HEK293T (cell line): ENCODE measurements around the gene CACNA1C.
A peak's percentile ranks its signal among the peaks of the same experiment; 100 is the strongest.

Source experiments
- CTCF ChIA-PET: fragments of 350-600 bp; formaldehyde crosslinking; extraction: SDS; loops from one replicate; lab custom pipeline; 2021; ENCODE audit warnings: antibody characterized with exemption, inconsistent platforms; lab: Yijun Ruan, JAX
- POLR2A ChIA-PET: fragments of 350-600 bp; formaldehyde crosslinking; extraction: SDS; loops from one replicate; lab custom pipeline; 2020; ENCODE audit warnings: antibody characterized with exemption, inconsistent platforms; lab: Yijun Ruan, JAX
- DNase-seq: peaks from one replicate; pipeline ENCODE4 v3.0.0; 2012; ENCODE audit warnings: mixed read lengths; ENCODE audit errors: extremely low spot score
- ARNT ChIP-seq: fragments of 450-650 bp; IDR thresholded peaks from 2 replicates; pipeline ENCODE4 v1.6.1; 2017; ENCODE audit warnings: mild to moderate bottlenecking
- BHLHE40 ChIP-seq: fragments of 450-650 bp; IDR thresholded peaks from 2 replicates; pipeline ENCODE4 v1.6.1; 2016; ENCODE audit warnings: mild to moderate bottlenecking, moderate library complexity, borderline replicate concordance
- CTBP1 ChIP-seq: fragments of 450-650 bp; IDR thresholded peaks from 2 replicates; pipeline ENCODE4 v1.6.1; 2016; ENCODE audit warnings: borderline replicate concordance
- ELF4 ChIP-seq: fragments of 450-650 bp; IDR thresholded peaks from 2 replicates; pipeline ENCODE4 v1.6.1; 2017; ENCODE audit warnings: antibody characterized with exemption
- FOXA1 ChIP-seq: fragments of 450-650 bp; IDR thresholded peaks from 2 replicates; pipeline ENCODE4 v1.6.1; 2016; ENCODE audit warnings: mild to moderate bottlenecking
- FOXK2 ChIP-seq: fragments of 450-650 bp; IDR thresholded peaks from 2 replicates; pipeline ENCODE4 v1.6.1; 2016; ENCODE audit warnings: mild to moderate bottlenecking
- FOXM1 ChIP-seq: fragments of 450-650 bp; IDR thresholded peaks from 2 replicates; pipeline ENCODE4 v1.6.1; 2017; ENCODE audit warnings: mild to moderate bottlenecking, borderline replicate concordance
- HDGF ChIP-seq: fragments of 450-650 bp; IDR thresholded peaks from 2 replicates; pipeline ENCODE4 v1.6.1; 2017; ENCODE audit warnings: antibody characterized with exemption, borderline replicate concordance
- L3MBTL2 ChIP-seq: fragments of 450-650 bp; conservative IDR thresholded peaks from 2 replicates; pipeline ENCODE4 v1.6.1; 2016; ENCODE audit warnings: mild to moderate bottlenecking
- LEF1 ChIP-seq: fragments of 450-650 bp; IDR thresholded peaks from 2 replicates; pipeline ENCODE4 v1.6.1; 2017; ENCODE audit warnings: mild to moderate bottlenecking, borderline replicate concordance
- NFRKB ChIP-seq: fragments of 450-650 bp; IDR thresholded peaks from 2 replicates; pipeline ENCODE4 v1.6.1; 2016; ENCODE audit warnings: mild to moderate bottlenecking, moderate library complexity
- SP1 ChIP-seq: fragments of 450-650 bp; IDR thresholded peaks from 2 replicates; pipeline ENCODE4 v1.6.1; 2017
- SUZ12 ChIP-seq: fragments of 450-650 bp; IDR thresholded peaks from 2 replicates; pipeline ENCODE4 v1.6.1; 2016; ENCODE audit warnings: mild to moderate bottlenecking
- TARDBP ChIP-seq: fragments of 450-650 bp; IDR thresholded peaks from 2 replicates; pipeline ENCODE4 v1.6.1; 2016
- ZNF384 ChIP-seq: fragments of 450-650 bp; IDR thresholded peaks from 2 replicates; pipeline ENCODE4 v1.6.1; 2016
- TF ChIP-seq, protein P1 (sequence below): fragments of 450-650 bp; IDR thresholded peaks from 2 replicates; pipeline ENCODE4 v1.6.1; 2016

The CACNA1C gene

DNA sequence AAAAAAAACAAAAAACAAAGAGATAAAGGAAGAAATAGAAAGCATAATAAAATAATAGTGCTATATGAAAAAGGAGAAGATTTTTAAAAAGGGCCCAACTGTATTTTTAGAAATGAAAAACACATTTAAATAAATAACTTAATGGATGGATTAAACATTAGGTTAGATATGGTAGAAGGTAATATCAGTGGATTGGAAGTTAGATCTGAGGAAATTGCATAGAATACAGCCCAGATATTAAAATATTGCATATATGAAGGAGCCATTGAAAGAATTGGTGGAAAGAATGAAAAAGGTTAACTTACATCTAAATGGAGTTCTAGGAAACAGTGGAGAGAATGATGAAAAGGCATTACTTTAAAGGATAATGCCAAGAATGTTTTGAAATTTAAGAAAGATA lies 27.8 kb downstream of the CACNA1C start:
- CTCF ChIA-PET = no interaction called here

DNA sequence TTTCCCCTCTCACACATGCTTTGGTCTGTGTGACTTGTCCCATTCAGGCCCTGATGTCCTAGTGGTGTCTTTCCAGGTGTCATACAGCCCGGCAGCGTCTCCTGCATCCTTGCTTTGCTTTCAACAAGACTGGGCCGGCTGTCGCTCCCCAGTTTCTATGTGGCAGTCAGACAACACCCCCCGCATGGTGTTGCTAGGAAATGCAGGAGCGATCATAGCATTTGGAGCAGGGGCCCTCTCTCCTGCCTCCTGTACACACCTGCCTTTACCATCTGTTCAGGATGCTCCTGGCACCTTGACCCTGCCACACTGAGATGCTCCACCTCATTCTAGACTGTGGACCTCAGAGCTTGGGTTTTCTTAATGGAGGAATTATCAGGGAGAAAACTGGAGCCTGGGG lies 29.5 kb downstream of the CACNA1C start:
- ChIA-PET POLR2A (no interaction called here), CTCF (no interaction called here)
- no peak for TF ChIP-seq ARNT
- TF ChIP-seq ZNF384 = no peak
- no peak for TF ChIP-seq HDGF
- TF ChIP-seq SP1 = no peak
- no peak for TF ChIP-seq FOXM1
- TF ChIP-seq, protein P1, sequence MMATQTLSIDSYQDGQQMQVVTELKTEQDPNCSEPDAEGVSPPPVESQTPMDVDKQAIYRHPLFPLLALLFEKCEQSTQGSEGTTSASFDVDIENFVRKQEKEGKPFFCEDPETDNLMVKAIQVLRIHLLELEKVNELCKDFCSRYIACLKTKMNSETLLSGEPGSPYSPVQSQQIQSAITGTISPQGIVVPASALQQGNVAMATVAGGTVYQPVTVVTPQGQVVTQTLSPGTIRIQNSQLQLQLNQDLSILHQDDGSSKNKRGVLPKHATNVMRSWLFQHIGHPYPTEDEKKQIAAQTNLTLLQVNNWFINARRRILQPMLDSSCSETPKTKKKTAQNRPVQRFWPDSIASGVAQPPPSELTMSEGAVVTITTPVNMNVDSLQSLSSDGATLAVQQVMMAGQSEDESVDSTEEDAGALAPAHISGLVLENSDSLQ = no peak
- TF ChIP-seq FOXK2 = no peak
- TF ChIP-seq SUZ12 = no peak
- no peak for TF ChIP-seq NFRKB
- TF ChIP-seq BHLHE40 = no peak
- no peak for DNase-seq

More for the DNA sequence above, 27.8 kb downstream of the CACNA1C start:
- POLR2A ChIA-PET = no interaction called here
- TF ChIP-seq, protein P1 = no peak
- no peak for TF ChIP-seq BHLHE40
- TF ChIP-seq FOXA1 = no peak
- TF ChIP-seq CTBP1 = no peak
- no peak for TF ChIP-seq L3MBTL2
- no peak for TF ChIP-seq ARNT
- TF ChIP-seq NFRKB = no peak
- no peak for TF ChIP-seq HDGF
- no peak for TF ChIP-seq TARDBP
- TF ChIP-seq FOXM1 = no peak
- DNase-seq = no peak

DNA sequence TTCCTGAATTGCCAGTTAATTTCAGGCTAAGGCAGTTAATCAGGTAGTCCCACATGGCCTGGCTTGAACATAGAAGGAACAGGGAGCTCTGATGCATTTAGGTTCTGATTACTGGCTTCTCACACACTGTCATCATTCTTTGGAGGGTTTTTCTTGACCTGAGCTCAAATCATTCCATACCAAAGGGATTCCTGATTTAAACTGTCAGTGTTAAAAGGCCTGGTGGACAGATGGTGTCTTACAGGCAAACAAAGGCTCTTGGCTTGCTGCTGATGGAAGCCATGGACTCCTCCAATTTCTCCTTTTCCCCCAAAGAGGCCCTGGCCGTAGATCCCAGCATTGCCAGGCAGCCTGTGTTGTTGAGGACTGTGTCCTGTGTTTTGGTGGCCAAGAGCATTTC lies 30.2 kb downstream of the CACNA1C start:
- ChIA-PET POLR2A (no interaction called here), CTCF (no interaction called here)
- DNase-seq = no peak
- TF ChIP-seq NFRKB = no peak
- no peak for TF ChIP-seq TARDBP
- TF ChIP-seq ARNT = no peak
- no peak for TF ChIP-seq HDGF
- no peak for TF ChIP-seq LEF1
- TF ChIP-seq BHLHE40 = no peak
- TF ChIP-seq SUZ12 = no peak
- no peak for TF ChIP-seq FOXA1
- TF ChIP-seq CTBP1 = no peak
- no peak for TF ChIP-seq ELF4
- TF ChIP-seq FOXM1 = no peak

DNA sequence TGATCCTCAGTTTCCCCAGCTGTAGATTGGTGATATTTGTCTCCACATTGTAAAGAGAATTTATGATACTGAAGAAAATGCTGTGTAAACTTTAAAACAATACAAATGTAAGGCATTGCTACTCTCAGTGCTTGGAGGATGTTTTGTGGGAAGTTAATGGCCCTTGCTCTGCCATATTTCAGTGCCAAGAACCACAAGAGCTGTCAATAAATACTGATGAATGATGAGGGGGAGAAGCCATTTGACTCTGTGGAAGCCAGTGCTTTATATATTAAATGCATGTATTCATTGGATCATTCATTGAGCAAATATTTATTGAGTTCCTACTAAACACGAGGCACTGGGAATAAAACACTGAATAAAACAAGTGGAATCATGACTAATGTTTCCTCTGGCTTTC lies 30.8 kb downstream of the CACNA1C start:
- POLR2A ChIA-PET = no interaction called here
- CTCF ChIA-PET = interaction anchor here (0.6 kb wide), 1 partner anchor 527 kb away, joined by 3 read pairs; no protein-coding TSS in a partner anchor
- TF ChIP-seq FOXA1 (no peak), NFRKB (no peak), L3MBTL2 (no peak), FOXK2 (no peak), SP1 (no peak), FOXM1 (no peak), ELF4 (no peak), BHLHE40 (no peak), ZNF384 (no peak), HDGF (no peak), CTBP1 (no peak), ARNT (no peak), TARDBP (no peak), SUZ12 (no peak), LEF1 (no peak)
- TF ChIP-seq, protein P1 = no peak
- no peak for DNase-seq

DNA sequence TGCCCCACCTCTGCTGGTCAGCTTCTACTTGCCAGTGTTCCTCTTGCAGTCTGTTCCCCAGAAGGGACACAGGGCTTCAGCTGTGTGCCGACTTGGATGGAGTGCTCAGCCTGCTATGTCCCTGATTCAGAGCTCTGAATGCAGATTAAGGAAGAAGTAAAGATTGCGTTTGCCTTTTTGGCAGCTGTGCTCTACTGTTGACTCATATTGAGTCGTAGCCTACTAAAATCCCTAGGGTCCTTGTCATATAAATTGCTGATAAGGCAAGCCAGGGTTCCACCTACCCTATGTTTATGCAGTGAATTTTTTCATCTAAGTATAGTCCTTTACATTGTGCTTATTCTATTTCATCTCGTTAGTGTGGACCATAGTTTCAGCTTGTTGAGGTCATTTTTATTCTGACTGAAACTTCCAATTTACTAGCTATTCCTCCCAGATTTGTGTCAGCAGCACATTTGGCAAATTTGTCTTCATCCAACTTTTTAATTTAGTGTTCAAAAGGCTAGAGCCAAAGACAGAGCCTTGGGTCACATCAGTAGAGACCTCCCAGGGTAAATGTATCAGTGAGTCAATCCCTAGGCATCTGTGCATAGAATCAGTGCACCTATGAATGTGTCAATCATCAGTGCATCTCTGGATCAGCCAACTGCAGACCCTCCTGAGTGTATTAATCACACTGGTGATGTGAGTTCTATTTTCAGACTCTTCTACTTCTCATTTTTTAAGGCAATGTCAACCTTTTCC lies 31.9 kb downstream of the CACNA1C start:
- TF ChIP-seq, protein P1 = peak; percentile 56; the same call in 1 of the 2 replicates
- no peak for TF ChIP-seq FOXM1
- DNase-seq = no peak
- ChIA-PET CTCF (interaction anchor here (0.6 kb wide), 1 partner anchor 199 kb away, joined by 3 read pairs; no protein-coding TSS in a partner anchor), POLR2A (no interaction called here)

DNA sequence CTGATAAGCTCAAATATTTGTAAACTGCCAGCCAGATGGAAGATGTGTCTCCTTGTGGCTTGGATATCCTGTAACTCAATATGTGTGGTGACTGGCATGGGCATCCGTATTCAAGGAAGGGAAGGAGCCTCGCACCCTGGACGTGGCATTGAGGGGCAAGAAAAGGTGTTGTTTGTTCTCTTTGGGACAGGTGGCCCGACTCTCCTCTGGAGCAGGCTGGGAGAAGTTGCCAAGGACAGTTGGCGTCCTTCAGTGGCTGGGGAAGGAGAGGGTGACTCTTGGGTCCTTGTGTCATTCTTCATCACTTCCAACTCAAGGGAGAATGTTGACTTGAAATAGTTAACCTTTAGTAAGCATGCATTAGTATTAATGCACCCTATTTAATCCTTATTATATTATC lies 39.6 kb downstream of the CACNA1C start:
- CTCF ChIA-PET = interaction anchor here (0.5 kb wide), 1 partner anchor 8 kb away, joined by 5 read pairs; no protein-coding TSS in a partner anchor
- POLR2A ChIA-PET = no interaction called here
- no peak for DNase-seq
- TF ChIP-seq FOXA1 = no peak
- no peak for TF ChIP-seq TARDBP
- no peak for TF ChIP-seq SUZ12
- TF ChIP-seq, protein P1 = no peak
- no peak for TF ChIP-seq BHLHE40
- no peak for TF ChIP-seq ARNT
- TF ChIP-seq HDGF = no peak
